ENCODE measurements around the gene GLIS1.

GRCh38 chr1:53568540-53568939 lies 170.4 kb downstream of the GLIS1 start:
- TF ChIP-seq CTCF (IDR thresholded peaks at IDR 0.05) (no peak), EP300 (IDR thresholded peaks at IDR 0.05) (no peak), POLR2AphosphoS5 (IDR thresholded peaks at IDR 0.05) (no peak), POLR2A (IDR thresholded peaks at IDR 0.05) (no peak)
